Measurements from ENCODE around the gene MCM7. TPM values are rescaled to one million over a fixed set of nuclear protein-coding genes. Genes with fewer than 3 reads are reported as not detected.

MCM7 gene
- total and polyA plus RNA-seq, 2 of the 4 experiments (the other 2 are of a cell fraction), result 104 to 137 TPM

- Histone ChIP-seq H3K27ac (ENCODE audit: insufficient read depth, low read length) (no peak overlapping the region), H3K4me3 (ENCODE audit: insufficient read depth, low read depth, low read length) (no peak overlapping the region), H3K36me3 (ENCODE audit: control insufficient read depth, insufficient read depth, low read length) (no peaks in the 10 kb centered on the region), H2AFZ (replicated peaks; ENCODE audit: low read length, poor library complexity) (peak overlapping the region; percentile 90), H3K79me1 (ENCODE audit: low read depth in 1 of 2, low read length in 2 of 2) (peaks cover 7 to 26% of the 10 kb centered on the region in 2 experiments; a peak in 3 of 4 replicates), H3K18ac (ENCODE audit: low read depth, low read length) (no peak overlapping the region), H3K4me1 (ENCODE audit: control insufficient read depth, insufficient read depth, low read length) (peaks cover 2% of the 10 kb centered on the region; the same call in 1 of the 2 replicates), H4K91ac (ENCODE audit: insufficient read depth, low read depth, low read length) (no peak overlapping the region), H4K8ac (ENCODE audit: low read depth in 2 of 2, low read length in 2 of 2) (peak overlapping the region in 1 of 2 experiments; percentile 24; a peak in 1 of 4 replicates), H3K56ac (ENCODE audit: extremely low read depth, insufficient read depth, low read length) (no peak overlapping the region), H3K4ac (ENCODE audit: low read depth, low read length) (no peak overlapping the region), H3K23ac (ENCODE audit: low read depth, low read length) (no peak overlapping the region), H4K5ac (ENCODE audit: low read depth, low read length) (no peak overlapping the region), H3K4me2 (ENCODE audit: low read depth, low read length) (peak overlapping the region; percentile 65), H3K14ac (replicated peaks; ENCODE audit: low read depth, low read length) (no peak overlapping the region), H4K20me1 (ENCODE audit: insufficient read depth, low read length) (no peaks in the 10 kb centered on the region), H2AK9ac (replicated peaks; ENCODE audit: low read depth, low read length, poor library complexity) (peak overlapping the region; percentile 52), H2BK5ac (ENCODE audit: low read depth, low read length, poor library complexity, severe bottlenecking) (no peak overlapping the region), H3K9me3 (ENCODE audit: control insufficient read depth, insufficient read depth, low read length) (no peaks in the 10 kb centered on the region), H3K27me3 (ENCODE audit: control insufficient read depth, insufficient read depth, low read length) (peaks cover under 1% of the 10 kb centered on the region; the same call in 1 of the 2 replicates), H2BK20ac (ENCODE audit: low read depth, low read length) (no peak overlapping the region), H3K9ac (ENCODE audit: low read depth, low read length) (no peak overlapping the region), H2AK5ac (ENCODE audit: low read depth, low read length) (no peak overlapping the region), H2BK15ac (ENCODE audit: low read depth, low read length) (no peak overlapping the region), H2BK120ac (ENCODE audit: low read depth, low read length) (no peak overlapping the region), H3K9me1 (ENCODE audit: insufficient read depth, low read length) (no peaks in the 10 kb centered on the region)
- intact Hi-C loops (cut with micrococcal nuclease) (loop anchor here (2.0 to 5.0 kb wide), 2 partner anchors 136 to 219 kb away; no protein-coding TSS in a partner anchor), in situ Hi-C loops (cut with MboI; ENCODE audit: low sequenced_read_pairs) (loop anchor here (10.0 kb wide), 1 partner anchor 214 kb away; no protein-coding TSS in a partner anchor), dilution Hi-C loops (cut with HindIII; ENCODE audit: low sequenced_read_pairs, unreplicated experiment) (no loop called here)
- WGBS, 2 experiments (ENCODE audit: extremely low coverage in 2 of 2, insufficient read length in 1 of 2), result 11% methylated on average over 16 of the region's 24 CpGs; no CpG with 5 or more reads in 1 of the 2 experiments
- DNase-seq (peak; percentile 27), ATAC-seq (ENCODE audit: low read depth) (0 out of 2 replicates have a peak, but pooled peaks have one; percentile 21)
- TF ChIP-seq MAFK (IDR thresholded peaks at IDR 0.05; ENCODE audit: low read depth, low read length), result no peak
- no peak for TF ChIP-seq FOS (IDR thresholded peaks at IDR 0.05; ENCODE audit: low read depth, low read length)
- no peak for TF ChIP-seq MXI1 (IDR thresholded peaks at IDR 0.05; ENCODE audit: borderline replicate concordance, low read depth, low read length)
- peak; percentile 67 for TF ChIP-seq RAD21 (IDR thresholded peaks at IDR 0.05; ENCODE audit: low read length)
- no peak for TF ChIP-seq USF2 (IDR thresholded peaks at IDR 0.05; ENCODE audit: low read depth, low read length)
- peak; percentile 40 for TF ChIP-seq CEBPB (IDR thresholded peaks at IDR 0.05; ENCODE audit: low read depth, low read length)
- peak; percentile 76 for TF ChIP-seq CTCF (conservative IDR thresholded peaks at IDR 0.05; ENCODE audit: low read depth, low read length)
- TF ChIP-seq SMC3 (IDR thresholded peaks at IDR 0.05; ENCODE audit: low read depth, low read length), result peak; percentile 39; the same call in 1 of the 2 replicates
- no peak for TF ChIP-seq CHD1 (IDR thresholded peaks at IDR 0.05; ENCODE audit: low read depth, low read length)
- TF ChIP-seq MAZ (IDR thresholded peaks at IDR 0.05; ENCODE audit: borderline replicate concordance, low read depth, low read length), result no peak; the same call in 1 of the 2 replicates
- no peak for TF ChIP-seq POLR2A (IDR thresholded peaks at IDR 0.05; ENCODE audit: low read depth, low read length)
- ChIA-PET CTCF (interaction anchor here (0.6 to 1.2 kb wide), 9 partner anchors 10 to 472 kb away, joined by 3 to 6 read pairs (median 3); partner anchors contain the start of gene GAL3ST4), POLR2A (ENCODE audit: unreplicated experiment) (no interaction called here)
- no TSS peak for BruUV-seq (replicated peaks)
Observed at GRCh38 chr7:100130608-100131453, 29.6 kb upstream of the MCM7 start.
